Activated naive CD4-positive, alpha-beta T cell treated with anti-CD3 and anti-CD28 coated beads, Interleukin-2, amount 50 U/mL, for 24 hours (primary cell): ENCODE results near the gene MLX.
A peak's percentile ranks its signal among the peaks of the same experiment; 100 is the strongest.
"Not testable (repeated sequence)": the region's sequence is repeated elsewhere in the genome, so short reads cannot be mapped to it uniquely, and the experiment has no call there.

Experiments
- H3K27ac Mint-ChIP-seq: one replicate; pipeline ENCODE4 v1.8.0; 2021; ENCODE audit warnings: mild to moderate bottlenecking, mixed read lengths
- H3K27me3 Mint-ChIP-seq: one replicate; pipeline ENCODE4 v1.8.0; 2021; ENCODE audit warnings: mixed read lengths
- H3K36me3 Mint-ChIP-seq: one replicate; pipeline ENCODE4 v1.8.0; 2021; ENCODE audit warnings: mixed read lengths
- H3K4me1 Mint-ChIP-seq: one replicate; pipeline ENCODE4 v1.8.0; 2021; ENCODE audit warnings: mixed read lengths
- H3K4me3 Mint-ChIP-seq: one replicate; pipeline ENCODE4 v1.8.0; 2021; ENCODE audit warnings: mild to moderate bottlenecking, mixed read lengths
- H3K9me3 Mint-ChIP-seq: one replicate; pipeline ENCODE4 v1.8.0; 2021; ENCODE audit warnings: mixed read lengths

MLX gene

DNA sequence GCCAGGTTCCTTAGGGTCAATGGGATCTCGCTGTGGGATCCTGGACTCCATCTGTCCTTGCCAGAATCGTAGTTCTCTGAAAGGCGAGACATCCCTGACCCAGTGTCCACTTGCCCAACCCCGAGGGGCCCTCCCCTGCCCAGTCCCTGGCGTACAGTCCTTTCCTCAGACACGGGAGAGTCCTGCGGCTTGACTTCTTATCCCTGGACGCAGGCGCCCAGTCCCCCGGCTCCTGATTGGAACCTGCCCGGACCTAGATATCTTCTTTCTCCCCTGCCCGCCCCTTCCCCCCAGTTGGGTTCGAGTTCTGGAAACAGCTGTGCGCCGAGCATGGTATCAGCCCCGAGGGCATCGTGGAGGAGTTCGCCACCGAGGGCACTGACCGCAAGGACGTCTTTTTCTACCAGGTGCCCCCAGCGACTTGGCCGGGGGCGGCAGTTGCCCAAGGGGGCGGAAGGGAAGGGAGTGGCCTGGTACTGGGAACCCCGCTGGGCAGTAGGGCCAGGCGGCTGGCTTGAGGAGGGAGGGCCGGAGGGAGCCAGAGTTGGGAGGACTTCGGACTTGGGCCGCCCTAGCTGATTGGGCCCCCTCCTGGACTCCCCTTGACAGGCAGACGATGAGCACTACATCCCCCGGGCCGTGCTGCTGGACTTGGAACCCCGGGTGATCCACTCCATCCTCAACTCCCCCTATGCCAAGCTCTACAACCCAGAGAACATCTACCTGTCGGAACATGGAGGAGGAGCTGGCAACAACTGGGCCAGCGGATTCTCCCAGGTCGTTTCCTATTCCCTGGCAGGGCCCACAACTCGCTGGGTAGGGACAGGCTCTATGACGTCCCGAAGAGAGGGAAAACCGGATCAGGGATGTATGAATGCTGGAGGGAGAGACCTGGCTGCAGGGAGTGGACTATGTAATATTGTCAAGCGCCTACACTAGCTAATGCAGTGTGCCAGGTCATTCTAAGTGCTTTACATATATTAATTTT lies 43.2 kb downstream of the MLX start:
- peak overlapping the region; percentile 100 for H3K4me3 Mint-ChIP-seq
- peaks cover 12% of the 10 kb centered on the region for H3K36me3 Mint-ChIP-seq
- H3K9me3 Mint-ChIP-seq, H3K27me3 Mint-ChIP-seq: not testable (repeated sequence)
- peaks cover 34% of the 10 kb centered on the region for H3K4me1 Mint-ChIP-seq
- H3K27ac Mint-ChIP-seq = peak overlapping the region; percentile 99

DNA sequence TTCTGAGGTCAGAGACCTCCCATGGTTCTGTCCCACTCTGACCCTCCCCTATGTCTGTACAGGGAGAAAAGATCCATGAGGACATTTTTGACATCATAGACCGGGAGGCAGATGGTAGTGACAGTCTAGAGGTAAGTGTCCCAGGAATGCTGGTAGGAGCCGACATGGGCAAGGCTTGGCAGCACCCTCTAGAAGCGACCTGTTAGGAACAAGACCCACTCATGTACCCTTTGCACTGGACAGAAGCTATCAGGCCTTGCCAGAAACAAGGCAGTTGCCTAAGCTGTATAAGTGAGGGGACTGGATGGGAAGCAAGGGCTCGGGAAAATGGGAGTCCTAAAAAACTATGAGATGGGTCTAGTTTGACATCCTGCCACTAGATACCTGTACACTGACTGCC lies 45.1 kb downstream of the MLX start:
- peaks cover 10% of the 10 kb centered on the region for H3K36me3 Mint-ChIP-seq
- H3K9me3 Mint-ChIP-seq = no peaks in the 10 kb centered on the region
- peaks cover 15% of the 10 kb centered on the region for H3K4me1 Mint-ChIP-seq
- no peaks in the 10 kb centered on the region for H3K27me3 Mint-ChIP-seq
- no peak overlapping the region for H3K27ac Mint-ChIP-seq
- no peak overlapping the region for H3K4me3 Mint-ChIP-seq

DNA sequence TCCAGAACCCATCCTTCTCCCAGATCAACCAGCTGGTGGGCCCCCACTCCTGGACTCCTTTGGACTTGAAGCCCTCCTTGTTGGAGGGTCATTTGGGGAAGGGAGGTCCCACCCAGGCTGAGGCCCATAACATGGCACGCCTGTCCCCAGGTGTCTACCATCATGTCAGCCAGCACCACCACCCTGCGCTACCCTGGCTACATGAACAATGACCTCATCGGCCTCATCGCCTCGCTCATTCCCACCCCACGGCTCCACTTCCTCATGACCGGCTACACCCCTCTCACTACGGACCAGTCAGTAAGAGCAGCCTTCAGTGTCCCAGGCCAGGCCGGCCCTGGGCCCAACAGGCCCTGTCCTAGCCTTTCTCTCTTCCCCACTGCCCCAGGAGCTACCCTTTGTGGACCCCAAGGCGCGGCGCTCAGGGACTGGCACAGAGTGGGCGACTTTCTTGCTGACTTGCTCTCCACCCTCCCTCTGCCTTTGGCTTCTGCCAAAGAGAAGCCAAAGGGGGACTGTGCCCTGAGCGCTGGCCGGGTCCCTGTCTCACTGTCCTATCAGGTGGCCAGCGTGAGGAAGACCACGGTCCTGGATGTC lies 46.9 kb downstream of the MLX start:
- Mint-ChIP-seq H3K36me3 (peaks cover 10% of the 10 kb centered on the region), H3K4me1 (no peaks in the 10 kb centered on the region), H3K27ac (no peak overlapping the region), H3K9me3 (no peaks in the 10 kb centered on the region), H3K4me3 (no peak overlapping the region), H3K27me3 (no peaks in the 10 kb centered on the region)

GRCh38 chr17:42617956-42618431 lies 51.1 kb downstream of the MLX start:
- H3K4me3 Mint-ChIP-seq = no peak overlapping the region
- no peaks in the 10 kb centered on the region for H3K27me3 Mint-ChIP-seq
- H3K4me1 Mint-ChIP-seq = no peaks in the 10 kb centered on the region
- H3K27ac Mint-ChIP-seq = no peak overlapping the region
- H3K9me3 Mint-ChIP-seq = no peaks in the 10 kb centered on the region
- H3K36me3 Mint-ChIP-seq = peaks cover 6% of the 10 kb centered on the region

DNA sequence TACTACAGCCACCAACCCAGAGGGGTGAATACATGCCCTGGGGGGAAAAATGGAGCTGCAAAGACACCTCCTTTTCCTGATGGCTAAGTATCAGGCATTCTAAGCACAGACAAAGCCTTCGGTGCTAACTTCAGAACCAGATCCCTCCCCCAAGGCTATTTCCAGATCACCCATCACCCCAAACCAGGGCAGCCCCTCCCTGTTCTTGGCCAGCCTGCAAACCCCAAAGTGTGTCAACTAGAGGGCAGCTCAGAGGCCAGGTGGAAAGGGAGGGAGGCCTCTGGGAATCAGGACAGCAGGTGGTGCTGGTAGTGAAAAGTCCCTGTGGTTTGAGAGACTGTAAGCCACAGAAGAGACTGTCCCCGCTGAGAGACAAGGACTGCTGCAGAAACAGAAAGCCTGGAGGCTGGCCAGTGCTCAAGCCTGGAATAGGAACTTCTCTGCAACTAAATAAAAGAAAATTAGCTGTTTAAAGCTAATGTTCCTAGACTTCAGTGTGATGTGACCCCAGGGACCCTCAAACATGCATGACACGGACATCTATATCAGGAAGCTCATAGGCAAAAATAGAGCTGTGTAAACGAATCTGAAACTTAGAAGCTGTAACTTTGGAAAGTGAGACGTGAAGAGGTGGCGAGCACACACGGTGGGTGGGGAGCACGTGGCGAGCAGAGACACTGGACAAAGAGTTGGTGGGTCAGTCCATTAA lies 51.7 kb downstream of the MLX start:
- peaks cover 5% of the 10 kb centered on the region for H3K36me3 Mint-ChIP-seq
- no peaks in the 10 kb centered on the region for H3K4me1 Mint-ChIP-seq
- H3K27ac Mint-ChIP-seq = no peak overlapping the region
- H3K4me3 Mint-ChIP-seq = no peak overlapping the region
- H3K27me3 Mint-ChIP-seq = no peaks in the 10 kb centered on the region
- H3K9me3 Mint-ChIP-seq = no peaks in the 10 kb centered on the region

DNA sequence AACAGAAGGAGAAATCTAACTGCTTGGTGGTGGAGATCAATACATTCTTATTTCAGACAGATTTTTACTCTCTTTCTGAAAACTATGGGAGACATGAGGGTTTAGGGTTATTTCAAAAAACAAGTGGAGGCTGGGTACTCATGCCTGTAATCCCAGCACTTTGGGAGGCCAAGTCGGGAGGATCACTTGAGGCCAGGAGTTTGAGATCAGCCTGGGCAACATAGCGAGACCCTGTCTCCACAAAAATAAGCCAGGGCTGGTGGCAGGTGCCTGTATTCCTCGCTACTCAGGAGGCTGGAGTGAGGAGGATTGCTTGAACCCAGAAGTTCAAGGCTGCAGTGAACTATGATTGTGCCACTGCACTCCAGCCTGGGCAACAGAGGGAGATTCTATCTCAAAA lies 55.1 kb downstream of the MLX start:
- not testable (repeated sequence) for H3K27ac Mint-ChIP-seq, H3K4me3 Mint-ChIP-seq, H3K4me1 Mint-ChIP-seq, H3K9me3 Mint-ChIP-seq, H3K27me3 Mint-ChIP-seq, H3K36me3 Mint-ChIP-seq
